PC-3 (cell line): ENCODE measurements around the gene PRDM15. TPM values are rescaled to one million over a fixed set of nuclear protein-coding genes. Genes with fewer than 3 reads are reported as not detected.

Experiments
- ATAC-seq: fragments of 200-7000 bp; cut with Tn5 transposase; 2 replicates; pipeline ENCODE4 v1.9.1; 2020; ENCODE audit warnings: mild to moderate bottlenecking, moderate library complexity
- BruUV-seq: library from RNA; stranded (reverse); fragments of 400-500 nt; replicated peaks from 2 replicates; lab custom pipeline; 2021; lab: Mats Ljungman, UMichigan
- CTCF ChIA-PET: fragments of 300-600 bp; sonication (Branson Sonifier 250); formaldehyde crosslinking; loops from one replicate; lab custom pipeline; 2022; ENCODE audit warnings: antibody characterized with exemption; lab: Charles Lee
- POLR2A ChIA-PET: fragments of 300-600 bp; sonication (Branson Sonifier 250); formaldehyde crosslinking; loops from one replicate; lab custom pipeline; 2022; ENCODE audit warnings: antibody characterized with exemption; ENCODE audit not compliant: unreplicated experiment; lab: Charles Lee
- DNase-seq: peaks from one replicate; pipeline ENCODE4 v3.0.0-alpha.2; 2015
- H2AFZ ChIP-seq: fragments of 300-600 bp; sonication (generic); 2 replicates; pipeline ENCODE4 v1.6.0; 2016; ENCODE audit warnings: antibody characterized with exemption, low read length
- H3F3A ChIP-seq: fragments of 300-600 bp; sonication (generic); one replicate; pipeline ENCODE4 v1.6.0; 2017; ENCODE audit warnings: antibody characterized with exemption, low read length, control low read depth, mild to moderate bottlenecking; ENCODE audit not compliant: unreplicated experiment
- H3K27ac ChIP-seq: fragments of 300-600 bp; sonication (generic); 2 replicates; pipeline ENCODE4 v1.5.1; 2016; ENCODE audit warnings: mild to moderate bottlenecking, low read length
- H3K27me3 ChIP-seq: fragments of 300-600 bp; sonication (generic); 2 replicates; pipeline ENCODE4 v1.6.1; 2016; ENCODE audit warnings: low read length, mixed read lengths
- H3K36me3 ChIP-seq: fragments of 300-600 bp; sonication (generic); 2 replicates; pipeline ENCODE4 v1.6.1; 2016; ENCODE audit warnings: low read depth, mixed run types, low read length, mixed read lengths
- H3K4me1 ChIP-seq: fragments of 300-600 bp; sonication (generic); 2 replicates; pipeline ENCODE4 v1.5.1; 2016; ENCODE audit warnings: low read length; ENCODE audit not compliant: insufficient read depth
- H3K4me2 ChIP-seq: fragments of 300-600 bp; sonication (generic); 2 replicates; pipeline ENCODE4 v1.6.0; 2016; ENCODE audit warnings: low read length
- H3K4me3 ChIP-seq: fragments of 300-600 bp; sonication (generic); 2 replicates; pipeline ENCODE4 v1.5.1; 2016; ENCODE audit warnings: mild to moderate bottlenecking, low read length, mixed read lengths
- H3K79me2 ChIP-seq: fragments of 300-600 bp; sonication (generic); 2 replicates; pipeline ENCODE4 v1.6.1; 2017; ENCODE audit warnings: low read length, mixed read lengths
- H3K9ac ChIP-seq: fragments of 300-600 bp; sonication (generic); 2 replicates; pipeline ENCODE4 v1.6.0; 2016; ENCODE audit warnings: mild to moderate bottlenecking, low read length
- H3K9me2 ChIP-seq: fragments of 300-600 bp; sonication (generic); replicated peaks from 2 replicates; pipeline ENCODE4 v1.6.1; 2016; ENCODE audit warnings: mixed run types, low read length, mixed read lengths
- H3K9me3 ChIP-seq: fragments of 300-600 bp; sonication (generic); 2 replicates; pipeline ENCODE4 v1.6.1; 2016; ENCODE audit warnings: low read length, mixed read lengths
- H4K20me1 ChIP-seq: fragments of 300-600 bp; sonication (generic); 2 replicates; pipeline ENCODE4 v1.6.1; 2016; ENCODE audit warnings: low read length, mixed read lengths
- CTCF ChIP-seq: fragments of 300-600 bp; sonication (generic); conservative IDR thresholded peaks from 2 replicates; pipeline ENCODE4 v1.5.1; 2017; ENCODE audit warnings: antibody characterized with exemption, low read depth, mild to moderate bottlenecking, low read length
- EZH2 ChIP-seq: fragments of 300-600 bp; sonication (generic); IDR thresholded peaks from one replicate; pipeline ENCODE4 v1.6.1; 2017; ENCODE audit warnings: antibody characterized with exemption, mild to moderate bottlenecking, low read length; ENCODE audit not compliant: unreplicated experiment
- EZH2phosphoT487 ChIP-seq: fragments of 300-600 bp; sonication (generic); IDR thresholded peaks from 2 replicates; pipeline ENCODE4 v1.6.1; 2018; ENCODE audit warnings: mild to moderate bottlenecking, antibody characterized with exemption, low read length, borderline replicate concordance
- intact Hi-C: fragments of 100-400 bp; cut with micrococcal nuclease; formaldehyde crosslinking; loops from 2 replicates; pipeline ENCODE4 v1.9.0; 2023
- total RNA-seq: library from RNA; depleted of rRNA; stranded (reverse); fragments of >200 nt; gene quantifications from 2 replicates; pipeline ENCODE4 v1.2.3, GENCODE V29; 2014

PRDM15 gene
- total RNA-seq, 1 experiment from 2014 or later: 13.4 TPM

- H3F3A ChIP-seq: no peaks in the 10 kb centered on the region
- no peak overlapping the region for H2AFZ ChIP-seq
- ChIA-PET POLR2A (no interaction called here), CTCF (no interaction called here)
- no peak for TF ChIP-seq EZH2
- peaks cover 3% of the 10 kb centered on the region; the same call in 1 of the 2 replicates for H3K36me3 ChIP-seq
- no peak overlapping the region for H3K27ac ChIP-seq
- no peak overlapping the region for H3K9ac ChIP-seq
- DNase-seq (peak; percentile 8), ATAC-seq (peak; percentile 65)
- intact Hi-C loops: no loop called here
- H3K9me3 ChIP-seq: no peaks in the 10 kb centered on the region
- H3K27me3 ChIP-seq: no peaks in the 10 kb centered on the region
- no peak overlapping the region for H3K4me3 ChIP-seq
- no TSS peak for BruUV-seq
- H4K20me1 ChIP-seq: no peaks in the 10 kb centered on the region
- H3K4me1 ChIP-seq: no peaks in the 10 kb centered on the region
- H3K9me2 ChIP-seq: no peaks in the 10 kb centered on the region
- H3K4me2 ChIP-seq: no peak overlapping the region
- H3K79me2 ChIP-seq: no peaks in the 10 kb centered on the region
These were observed 47.1 kb downstream of the PRDM15 start for GRCh38 chr21:41831866-41832595.

- intact Hi-C loops: no loop called here
- Histone ChIP-seq H4K20me1 (no peaks in the 10 kb centered on the region), H3K4me1 (no peaks in the 10 kb centered on the region), H3K27me3 (no peaks in the 10 kb centered on the region), H3K9me3 (no peaks in the 10 kb centered on the region), H3K36me3 (peaks cover 3% of the 10 kb centered on the region; the same call in 1 of the 2 replicates), H3K4me3 (no peak overlapping the region), H3K79me2 (no peaks in the 10 kb centered on the region), H3K9ac (no peak overlapping the region), H3K27ac (no peak overlapping the region), H3K4me2 (no peak overlapping the region), H3F3A (no peaks in the 10 kb centered on the region), H2AFZ (no peak overlapping the region), H3K9me2 (no peaks in the 10 kb centered on the region)
- BruUV-seq: no TSS peak
- DNase-seq (no peak), ATAC-seq (no peak)
- TF ChIP-seq EZH2 (no peak), EZH2phosphoT487 (no peak), CTCF (no peak)
- CTCF ChIA-PET: no interaction called here
- POLR2A ChIA-PET: no interaction called here
These were observed 47.7 kb downstream of the PRDM15 start for GRCh38 chr21:41831453-41831831.

GRCh38 chr21:41830764-41831452 lies 48.2 kb downstream of the PRDM15 start:
- H3K27ac ChIP-seq: no peak overlapping the region
- POLR2A ChIA-PET: no interaction called here
- DNase-seq: no peak
- H3F3A ChIP-seq: no peaks in the 10 kb centered on the region
- no peak overlapping the region for H2AFZ ChIP-seq
- no peaks in the 10 kb centered on the region for H4K20me1 ChIP-seq
- ATAC-seq: no peak
- H3K36me3 ChIP-seq: peaks cover 3% of the 10 kb centered on the region; the same call in 1 of the 2 replicates
- TF ChIP-seq EZH2 (no peak), CTCF (no peak), EZH2phosphoT487 (no peak)
- no peaks in the 10 kb centered on the region for H3K4me1 ChIP-seq
- no peaks in the 10 kb centered on the region for H3K9me2 ChIP-seq
- no peak overlapping the region for H3K4me2 ChIP-seq
- no peak overlapping the region for H3K9ac ChIP-seq
- intact Hi-C loops: no loop called here
- CTCF ChIA-PET: no interaction called here
- no peaks in the 10 kb centered on the region for H3K79me2 ChIP-seq
- H3K9me3 ChIP-seq: no peaks in the 10 kb centered on the region
- H3K4me3 ChIP-seq: no peak overlapping the region
- no peaks in the 10 kb centered on the region for H3K27me3 ChIP-seq
- BruUV-seq: no TSS peak
